ENCODE data around the gene GSC2.
A peak's percentile ranks its signal among the peaks of the same experiment; 100 is the strongest.

- peak in 1 of 3 donors; percentile 5 for TF ChIP-seq POLR2AphosphoS5 (IDR thresholded peaks at IDR 0.05)
- no peak for TF ChIP-seq CTCF (IDR thresholded peaks at IDR 0.05 in 8 of 11, conservative IDR thresholded peaks at IDR 0.05 in 3 of 11)
These were observed 19.0 kb downstream of the GSC2 start, which contains the start of gene TSSK2 for GRCh38 chr22:19130959-19131684.
